Panc1 (cell line): ENCODE measurements around the gene BAHCC1.

Source experiments
- CTCF ChIP-seq: fragments of 450-650 bp; IDR thresholded peaks from 2 replicates; pipeline ENCODE4 v1.5.1; 2017; ENCODE audit warnings: mild to moderate bottlenecking
- POLR2AphosphoS5 ChIP-seq: IDR thresholded peaks from 2 replicates; pipeline ENCODE4 v1.6.1; 2012; ENCODE audit warnings: mild to moderate bottlenecking, low read depth, low read length, moderate library complexity
- REST ChIP-seq, 2 experiments: IDR thresholded peaks; 2 replicates each; pipeline ENCODE4 v1.6.1; 2011 to 2012; ENCODE audit warnings: low read depth in 2 of 2, control low read depth in 1 of 2, low read length in 1 of 2, mild to moderate bottlenecking in 1 of 2, moderate library complexity in 1 of 2; ENCODE audit not compliant: insufficient read depth in 1 of 2
- SIN3A ChIP-seq: IDR thresholded peaks from 2 replicates; pipeline ENCODE4 v1.6.1; 2012; ENCODE audit warnings: low read depth, mild to moderate bottlenecking, low read length, moderate library complexity, borderline replicate concordance; ENCODE audit not compliant: insufficient read depth
- TCF7L2 ChIP-seq: IDR thresholded peaks from 2 replicates; pipeline ENCODE4 v1.6.1; 2011; ENCODE audit warnings: mild to moderate bottlenecking, low read depth, low read length, inconsistent platforms

GRCh38 chr17:81428121-81428515 is 32.9 kb downstream of the BAHCC1 start:
- TF ChIP-seq CTCF (no peak), SIN3A (no peak), REST (IDR thresholded peaks at IDR 0.05; ENCODE audit: insufficient read depth in 1 of 2, low read depth in 2 of 2, low read length in 1 of 2) (no peak), TCF7L2 (no peak), POLR2AphosphoS5 (no peak; the same call in 1 of the 2 replicates)
